Activated CD8-positive, alpha-beta memory T cell treated with anti-CD3 and anti-CD28 coated beads, Interleukin-2, amount 10 ng/mL, durations not matched to agents 7 days and 5 days (primary cell): ENCODE data around the gene FLYWCH1. TPM values are rescaled to one million over a fixed set of nuclear protein-coding genes. Genes with fewer than 3 reads are reported as not detected.

Experiments
- ATAC-seq: fragments of 150-1000 bp; cut with Tn5 transposase; one replicate; pipeline ENCODE4 v1.10.0; 2021; ENCODE audit warnings: moderate library complexity
- CTCF ChIA-PET: fragments of 350-600 bp; sonication (Branson Sonifier 250); formaldehyde crosslinking; loops from one replicate; lab custom pipeline; 2021; ENCODE audit warnings: antibody characterized with exemption; lab: Charles Lee
- DNase-seq: peaks from one replicate; pipeline ENCODE4 v3.0.0-alpha.2; 2020
- H3K27ac Mint-ChIP-seq: one replicate; pipeline ENCODE4 v1.8.0; 2021; ENCODE audit warnings: mild to moderate bottlenecking, mixed read lengths
- H3K27me3 Mint-ChIP-seq: one replicate; pipeline ENCODE4 v1.8.0; 2021; ENCODE audit warnings: mixed read lengths
- H3K36me3 Mint-ChIP-seq: one replicate; pipeline ENCODE4 v1.8.0; 2021; ENCODE audit warnings: mild to moderate bottlenecking, mixed read lengths
- H3K4me1 Mint-ChIP-seq: one replicate; pipeline ENCODE4 v1.8.0; 2021; ENCODE audit warnings: mixed read lengths
- H3K4me3 Mint-ChIP-seq: one replicate; pipeline ENCODE4 v1.8.0; 2021; ENCODE audit warnings: mild to moderate bottlenecking, moderate library complexity, mixed read lengths
- H3K9me3 Mint-ChIP-seq: one replicate; pipeline ENCODE4 v1.8.0; 2022; ENCODE audit warnings: low read depth, mixed read lengths
- total RNA-seq, 2 experiments: library from RNA; stranded (reverse); gene quantifications; one replicate each; pipeline ENCODE4 v1.2.3, GENCODE V29; 2021

Gene FLYWCH1
- total RNA-seq, result 10 to 100 TPM; 52.7 to 58.1 TPM

- H3K36me3 Mint-ChIP-seq, result peaks cover 9% of the 10 kb centered on the region
- ATAC-seq (peak; percentile 95), DNase-seq (peak; percentile 99)
- H3K27me3 Mint-ChIP-seq, result peaks cover 9% of the 10 kb centered on the region
- peak within 1 kb of the TSS; percentile 87 for H3K4me3 Mint-ChIP-seq
- H3K9me3 Mint-ChIP-seq, result no peaks in the 10 kb centered on the region
- peak within 1 kb of the TSS; percentile 74 for H3K27ac Mint-ChIP-seq
- CTCF ChIA-PET, result interaction anchor here (0.6 to 3.6 kb wide), 20 partner anchors 9 to 968 kb away, joined by 3 to 32 read pairs (median 4); partner anchors contain the start of genes FLYWCH2, MSRB1 and SRRM2
- H3K4me1 Mint-ChIP-seq, result peaks cover 33% of the 10 kb centered on the region
Measured at GRCh38 chr16:2911638-2912329, at the start of gene FLYWCH1. FLYWCH1 (plus strand) TSS chr16:2911931; CDS start chr16:2929686, 17,755 bp downstream.

GRCh38 chr16:2865651-2866050, 46.1 kb upstream of the FLYWCH1 start:
- CTCF ChIA-PET, result interaction anchor here (1.4 to 4.4 kb wide), 4 partner anchors 17 to 61 kb away, joined by 3 to 94 read pairs (median 14); partner anchors contain the start of genes FLYWCH1 and FLYWCH2
- ATAC-seq (no peak), DNase-seq (no peak)
- H3K27ac Mint-ChIP-seq, result no peak overlapping the region
- H3K27me3 Mint-ChIP-seq, result peaks cover 8% of the 10 kb centered on the region
- H3K4me1 Mint-ChIP-seq, result peaks cover 13% of the 10 kb centered on the region
- H3K4me3 Mint-ChIP-seq, result no peak overlapping the region
- no peaks in the 10 kb centered on the region for H3K36me3 Mint-ChIP-seq
- peaks cover 3% of the 10 kb centered on the region for H3K9me3 Mint-ChIP-seq

GRCh38 chr16:2866431-2866830, 45.3 kb upstream of the FLYWCH1 start:
- CTCF ChIA-PET, result interaction anchor here (0.6 to 4.4 kb wide), 5 partner anchors 17 to 76 kb away, joined by 3 to 94 read pairs (median 4); partner anchors contain the start of genes FLYWCH1 and FLYWCH2
- no peak for DNase-seq
- no peaks in the 10 kb centered on the region for H3K36me3 Mint-ChIP-seq
- peaks cover 13% of the 10 kb centered on the region for H3K4me1 Mint-ChIP-seq
- H3K4me3 Mint-ChIP-seq, result no peak overlapping the region
- H3K27me3 Mint-ChIP-seq, result peaks cover 4% of the 10 kb centered on the region
- H3K27ac Mint-ChIP-seq, result no peak overlapping the region
- H3K9me3 Mint-ChIP-seq, result no peaks in the 10 kb centered on the region
- no peak for ATAC-seq

- DNase-seq (no peak), ATAC-seq (no peak)
- Mint-ChIP-seq H3K4me1 (peaks cover 13% of the 10 kb centered on the region), H3K27me3 (peaks cover 3% of the 10 kb centered on the region), H3K27ac (peak overlapping the region; percentile 91), H3K9me3 (no peaks in the 10 kb centered on the region), H3K36me3 (no peaks in the 10 kb centered on the region), H3K4me3 (peak overlapping the region; percentile 83)
- CTCF ChIA-PET, result interaction anchor here (0.7 to 4.4 kb wide), 30 partner anchors 11 to 616 kb away, joined by 3 to 94 read pairs (median 6); partner anchors contain the start of genes ECI1, FLYWCH1, FLYWCH2 and PKMYT1
Measured at GRCh38 chr16:2867661-2867986, 44.1 kb upstream of the FLYWCH1 start.

- H3K9me3 Mint-ChIP-seq, result no peaks in the 10 kb centered on the region
- H3K36me3 Mint-ChIP-seq, result no peaks in the 10 kb centered on the region
- H3K4me1 Mint-ChIP-seq, result peaks cover 13% of the 10 kb centered on the region
- peak; percentile 96 for ATAC-seq
- CTCF ChIA-PET, result interaction anchor here (0.7 to 4.4 kb wide), 37 partner anchors 12 to 616 kb away, joined by 3 to 94 read pairs (median 6); partner anchors contain the start of genes ECI1, FLYWCH1, FLYWCH2 and PKMYT1
- peaks cover 3% of the 10 kb centered on the region for H3K27me3 Mint-ChIP-seq
- H3K27ac Mint-ChIP-seq, result peak overlapping the region; percentile 91
- peak; percentile 98 for DNase-seq
- H3K4me3 Mint-ChIP-seq, result peak overlapping the region; percentile 83
Measured at GRCh38 chr16:2867987-2868789, 43.5 kb upstream of the FLYWCH1 start.

- Mint-ChIP-seq H3K36me3 (no peaks in the 10 kb centered on the region), H3K27me3 (no peaks in the 10 kb centered on the region), H3K27ac (no peak overlapping the region), H3K4me1 (peaks cover 13% of the 10 kb centered on the region), H3K9me3 (no peaks in the 10 kb centered on the region), H3K4me3 (no peak overlapping the region)
- no peak for ATAC-seq
- no peak for DNase-seq
- CTCF ChIA-PET, result interaction anchor here (1.1 to 6.8 kb wide), 5 partner anchors 11 to 55 kb away, joined by 3 to 36 read pairs (median 19); partner anchors contain the start of gene FLYWCH2
Measured at GRCh38 chr16:2871926-2872325, 39.8 kb upstream of the FLYWCH1 start.

GRCh38 chr16:2874032-2874911, 37.5 kb upstream of the FLYWCH1 start:
- H3K27ac Mint-ChIP-seq, result no peak overlapping the region
- H3K4me3 Mint-ChIP-seq, result no peak overlapping the region
- CTCF ChIA-PET, result interaction anchor here (0.7 to 6.8 kb wide), 12 partner anchors 9 to 157 kb away, joined by 3 to 36 read pairs (median 4); partner anchors contain the start of genes FLYWCH1 and FLYWCH2
- no peak for DNase-seq
- peaks cover 4% of the 10 kb centered on the region for H3K4me1 Mint-ChIP-seq
- H3K27me3 Mint-ChIP-seq, result no peaks in the 10 kb centered on the region
- no peaks in the 10 kb centered on the region for H3K9me3 Mint-ChIP-seq
- H3K36me3 Mint-ChIP-seq, result no peaks in the 10 kb centered on the region
- ATAC-seq, result no peak

GRCh38 chr16:2874912-2875362, 36.8 kb upstream of the FLYWCH1 start:
- CTCF ChIA-PET, result interaction anchor here (0.7 to 6.8 kb wide), 12 partner anchors 8 to 157 kb away, joined by 3 to 36 read pairs (median 4); partner anchors contain the start of genes FLYWCH1 and FLYWCH2
- Mint-ChIP-seq H3K27me3 (no peaks in the 10 kb centered on the region), H3K4me1 (peaks cover 3% of the 10 kb centered on the region), H3K27ac (no peak overlapping the region), H3K4me3 (no peak overlapping the region), H3K9me3 (peaks cover 4% of the 10 kb centered on the region), H3K36me3 (no peaks in the 10 kb centered on the region)
- DNase-seq, result peak; percentile 81
- ATAC-seq, result peak; percentile 100

GRCh38 chr16:2879854-2880508, 31.8 kb upstream of the FLYWCH1 start:
- Mint-ChIP-seq H3K4me3 (no peak overlapping the region), H3K27ac (no peak overlapping the region), H3K27me3 (no peaks in the 10 kb centered on the region), H3K36me3 (no peaks in the 10 kb centered on the region), H3K9me3 (peaks cover 4% of the 10 kb centered on the region), H3K4me1 (peaks cover 12% of the 10 kb centered on the region)
- CTCF ChIA-PET, result interaction anchor here (0.7 to 6.4 kb wide), 6 partner anchors 12 to 47 kb away, joined by 3 to 30 read pairs (median 5); partner anchors contain the start of gene FLYWCH1
- ATAC-seq, result no peak
- no peak for DNase-seq

- Mint-ChIP-seq H3K9me3 (peaks cover 4% of the 10 kb centered on the region), H3K4me1 (peaks cover 17% of the 10 kb centered on the region), H3K27ac (peak overlapping the region; percentile 94), H3K4me3 (peak overlapping the region; percentile 87), H3K36me3 (peaks cover 1% of the 10 kb centered on the region), H3K27me3 (no peaks in the 10 kb centered on the region)
- ATAC-seq (peak; percentile 14), DNase-seq (peak; percentile 63)
- CTCF ChIA-PET, result interaction anchor here (1.2 to 6.4 kb wide), 12 partner anchors 7 to 90 kb away, joined by 3 to 31 read pairs (median 10); partner anchors contain the start of gene FLYWCH1
Measured at GRCh38 chr16:2881783-2882649, 29.7 kb upstream of the FLYWCH1 start.
